Esophagus squamous epithelium (tissue), 4 donors: Measurements from ENCODE around the gene SERPINA1.

Experiments used
- POLR2A ChIP-seq, 4 donors: fragments of 450-650 bp; IDR thresholded peaks; one replicate each; pipeline ENCODE4 v1.6.1; 2017; ENCODE audit warnings: antibody characterized with exemption in 4 of 4, mild to moderate bottlenecking in 4 of 4, moderate library complexity in 3 of 4
- TF ChIP-seq, protein P1 (sequence below), 6 experiments: fragments of 450-650 bp in 4 of 6; fragments of 200-600 bp in 2 of 6; sonication (generic) in 2 of 6; IDR thresholded peaks; one replicate each; pipeline ENCODE4 v1.5.1; 2016 to 2019; ENCODE audit warnings: antibody characterized with exemption in 6 of 6, mild to moderate bottlenecking in 4 of 6, moderate library complexity in 4 of 6

DNA sequence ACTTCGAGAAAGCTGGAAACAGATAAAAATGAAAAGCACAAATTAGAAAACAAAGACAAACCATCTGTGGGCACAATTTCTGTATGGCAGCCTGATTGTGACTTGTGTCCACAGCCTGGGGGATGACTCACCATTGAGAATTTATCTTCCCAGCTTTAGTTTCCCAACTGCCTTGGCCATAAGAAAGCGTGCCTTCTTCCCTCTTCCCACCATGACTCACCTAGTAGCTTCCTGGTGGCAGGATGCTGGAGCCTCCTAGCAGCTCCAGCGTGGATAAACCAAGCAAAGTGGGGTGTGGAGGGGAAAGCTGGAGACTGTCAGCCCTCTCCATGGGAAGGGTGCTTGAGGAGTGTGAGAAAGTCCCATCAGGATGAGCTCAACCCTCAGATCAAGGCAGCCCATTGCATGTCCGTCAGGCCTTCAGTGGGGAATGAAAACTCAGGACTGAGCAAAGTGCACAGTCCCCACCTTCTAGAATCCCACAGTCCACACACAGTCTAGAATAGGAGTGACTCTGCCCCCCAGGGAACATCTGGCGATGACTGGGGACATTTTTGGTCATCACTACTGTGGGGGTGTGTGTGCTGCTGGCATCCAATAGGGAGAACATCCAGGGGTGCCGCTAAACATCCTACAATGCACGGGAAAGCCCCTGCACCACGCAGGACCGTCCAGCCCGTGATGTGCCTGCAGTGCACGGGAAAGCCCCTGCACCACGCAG, 42.9 kb downstream of the SERPINA1 start:
- TF ChIP-seq, protein P1, sequence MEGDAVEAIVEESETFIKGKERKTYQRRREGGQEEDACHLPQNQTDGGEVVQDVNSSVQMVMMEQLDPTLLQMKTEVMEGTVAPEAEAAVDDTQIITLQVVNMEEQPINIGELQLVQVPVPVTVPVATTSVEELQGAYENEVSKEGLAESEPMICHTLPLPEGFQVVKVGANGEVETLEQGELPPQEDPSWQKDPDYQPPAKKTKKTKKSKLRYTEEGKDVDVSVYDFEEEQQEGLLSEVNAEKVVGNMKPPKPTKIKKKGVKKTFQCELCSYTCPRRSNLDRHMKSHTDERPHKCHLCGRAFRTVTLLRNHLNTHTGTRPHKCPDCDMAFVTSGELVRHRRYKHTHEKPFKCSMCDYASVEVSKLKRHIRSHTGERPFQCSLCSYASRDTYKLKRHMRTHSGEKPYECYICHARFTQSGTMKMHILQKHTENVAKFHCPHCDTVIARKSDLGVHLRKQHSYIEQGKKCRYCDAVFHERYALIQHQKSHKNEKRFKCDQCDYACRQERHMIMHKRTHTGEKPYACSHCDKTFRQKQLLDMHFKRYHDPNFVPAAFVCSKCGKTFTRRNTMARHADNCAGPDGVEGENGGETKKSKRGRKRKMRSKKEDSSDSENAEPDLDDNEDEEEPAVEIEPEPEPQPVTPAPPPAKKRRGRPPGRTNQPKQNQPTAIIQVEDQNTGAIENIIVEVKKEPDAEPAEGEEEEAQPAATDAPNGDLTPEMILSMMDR (IDR thresholded peaks at IDR 0.05): no peak
- no peak for TF ChIP-seq POLR2A (IDR thresholded peaks at IDR 0.05)
